CD14-positive monocyte (primary cell): ENCODE measurements around the gene COL4A5. TPM values are rescaled to one million over a fixed set of nuclear protein-coding genes. Genes with fewer than 3 reads are reported as not detected.

Source experiments
- DNase-seq, 3 donors: peaks; one replicate each; pipeline ENCODE4 v3.0.0-alpha.2; 2011 to 2022
- H2AFZ ChIP-seq: 2 replicates; pipeline ENCODE4 v1.6.0; 2012; ENCODE audit warnings: mild to moderate bottlenecking, low read depth, low read length, inconsistent platforms; ENCODE audit not compliant: insufficient read depth, poor library complexity, severe bottlenecking
- H3K27ac ChIP-seq, 2 donors: 1 replicate in 1 of 2; 2 replicates in 1 of 2; pipeline ENCODE4 v1.5.1; 2012 to 2013; ENCODE audit warnings: low read length in 2 of 2, control low read depth in 1 of 2, inconsistent platforms in 1 of 2, low read depth in 1 of 2, mild to moderate bottlenecking in 1 of 2
- H3K27me3 ChIP-seq, 2 donors: one replicate each; pipeline versions ENCODE4 v1.6.0 to v1.6.1; 2011 to 2013; ENCODE audit warnings: low read length in 2 of 2; ENCODE audit not compliant: control insufficient read depth in 2 of 2, insufficient read depth in 2 of 2
- H3K36me3 ChIP-seq, 2 donors: replicated peaks in 1 of 2; 1 replicate in 1 of 2; 2 replicates in 1 of 2; pipeline versions ENCODE4 v1.5.1 to v1.6.1; 2012 to 2013; ENCODE audit warnings: low read length in 2 of 2, control low read depth in 1 of 2, inconsistent platforms in 1 of 2, mild to moderate bottlenecking in 1 of 2; ENCODE audit not compliant: insufficient read depth in 2 of 2, control insufficient read depth in 1 of 2
- H3K4me1 ChIP-seq, 2 donors: 1 replicate in 1 of 2; 2 replicates in 1 of 2; pipeline versions ENCODE4 v1.5.1 to v1.6.1; 2012 to 2013; ENCODE audit warnings: low read length in 2 of 2, control low read depth in 1 of 2, inconsistent platforms in 1 of 2, mild to moderate bottlenecking in 1 of 2, moderate library complexity in 1 of 2; ENCODE audit not compliant: insufficient read depth in 2 of 2, control insufficient read depth in 1 of 2
- H3K4me2 ChIP-seq: replicated peaks from 2 replicates; pipeline ENCODE3; 2012; ENCODE audit warnings: low read length, moderate library complexity, mild to moderate bottlenecking; ENCODE audit not compliant: poor library complexity, severe bottlenecking; ENCODE audit errors: extremely low read depth
- H3K4me3 ChIP-seq, 3 experiments: fragments of 200-600 bp in 1 of 3; sonication (generic) in 1 of 3; replicated peaks in 1 of 3; 1 replicate in 2 of 3; 2 replicates in 1 of 3; pipeline ENCODE4 v1.5.1; 2011 to 2013; ENCODE audit warnings: low read length in 3 of 3, mild to moderate bottlenecking in 3 of 3, control low read depth in 2 of 3, low read depth in 2 of 3, inconsistent platforms in 1 of 3, moderate library complexity in 1 of 3
- H3K79me2 ChIP-seq: 2 replicates; pipeline ENCODE4 v1.6.0; 2012; ENCODE audit warnings: mild to moderate bottlenecking, control low read depth, inconsistent platforms, low read length, moderate library complexity; ENCODE audit not compliant: insufficient read depth
- H3K9ac ChIP-seq: 2 replicates; pipeline ENCODE4 v1.6.0; 2017; ENCODE audit warnings: low read length, mild to moderate bottlenecking; ENCODE audit not compliant: insufficient read depth, poor library complexity, severe bottlenecking
- H3K9me3 ChIP-seq, 2 donors: replicated peaks in 1 of 2; 1 replicate in 1 of 2; 2 replicates in 1 of 2; pipeline versions ENCODE4 v1.5.1 to v1.6.1; 2012 to 2013; ENCODE audit warnings: low read length in 2 of 2, control low read depth in 1 of 2; ENCODE audit not compliant: control insufficient read depth in 1 of 2, insufficient read depth in 1 of 2
- H4K20me1 ChIP-seq: 2 replicates; pipeline ENCODE4 v1.6.0; 2012; ENCODE audit warnings: mild to moderate bottlenecking, low read length, control low read depth, moderate library complexity; ENCODE audit not compliant: insufficient read depth
- H3K27ac Mint-ChIP-seq, 7 donors: one replicate each; pipeline ENCODE4 v1.8.0; 2020; ENCODE audit warnings: mild to moderate bottlenecking in 7 of 7, mixed read lengths in 7 of 7, moderate library complexity in 6 of 7, inconsistent platforms in 2 of 7
- H3K27me3 Mint-ChIP-seq, 3 donors: one replicate each; pipeline ENCODE4 v1.8.0; 2021 to 2022; ENCODE audit warnings: low read depth in 3 of 3, mild to moderate bottlenecking in 3 of 3, mixed read lengths in 3 of 3, moderate library complexity in 3 of 3, inconsistent platforms in 1 of 3
- H3K36me3 Mint-ChIP-seq, 2 donors: one replicate each; pipeline ENCODE4 v1.8.0; 2020; ENCODE audit warnings: mixed read lengths in 2 of 2, inconsistent platforms in 1 of 2, mild to moderate bottlenecking in 1 of 2
- H3K4me1 Mint-ChIP-seq: one replicate; pipeline ENCODE4 v1.8.0; 2020; ENCODE audit warnings: mild to moderate bottlenecking, mixed read lengths
- H3K4me3 Mint-ChIP-seq, 2 donors: one replicate each; pipeline ENCODE4 v1.8.0; 2020; ENCODE audit warnings: mild to moderate bottlenecking in 2 of 2, mixed read lengths in 2 of 2, moderate library complexity in 1 of 2
- H3K9me3 Mint-ChIP-seq, 7 donors: one replicate each; pipeline ENCODE4 v1.8.0; 2020 to 2022; ENCODE audit warnings: mixed read lengths in 7 of 7, mild to moderate bottlenecking in 6 of 7, moderate library complexity in 6 of 7, inconsistent platforms in 2 of 7
- WGBS: methylation state at CpG from one replicate; pipeline ENCODE4 v1.1.5; 2013; ENCODE audit warnings: missing lambda C conversion rate; ENCODE audit not compliant: insufficient coverage; 5-methylcytosine and 5-hydroxymethylcytosine counted together
- intact Hi-C, 2 donors: fragments of 100-400 bp; cut with micrococcal nuclease; formaldehyde crosslinking; loops; one replicate each; pipeline versions ENCODE4 v1.15.0 to v1.15.1; 2023
- polyA plus RNA-seq, 3 donors: library from polyadenylated mRNA; depleted of rRNA in 1 of 3; unstranded in 2 of 3; stranded (reverse) in 1 of 3; fragments of 300-500 nt in 2 of 3; fragments of >200 nt in 1 of 3; fragmentation: Illumina TruSeq in 2 of 3; gene quantifications; 1 replicate in 2 of 3; 2 replicates in 1 of 3; pipeline ENCODE4 v1.2.3, GENCODE V29; 2012 to 2021
- TF ChIP-seq, protein P1 (sequence below): fragments of 200-600 bp; IDR thresholded peaks from one replicate; pipeline ENCODE4 v1.8.0; 2022; ENCODE audit warnings: antibody characterized with exemption, mild to moderate bottlenecking

COL4A5 gene
- polyA plus RNA-seq, 3 donors = not detected

DNA sequence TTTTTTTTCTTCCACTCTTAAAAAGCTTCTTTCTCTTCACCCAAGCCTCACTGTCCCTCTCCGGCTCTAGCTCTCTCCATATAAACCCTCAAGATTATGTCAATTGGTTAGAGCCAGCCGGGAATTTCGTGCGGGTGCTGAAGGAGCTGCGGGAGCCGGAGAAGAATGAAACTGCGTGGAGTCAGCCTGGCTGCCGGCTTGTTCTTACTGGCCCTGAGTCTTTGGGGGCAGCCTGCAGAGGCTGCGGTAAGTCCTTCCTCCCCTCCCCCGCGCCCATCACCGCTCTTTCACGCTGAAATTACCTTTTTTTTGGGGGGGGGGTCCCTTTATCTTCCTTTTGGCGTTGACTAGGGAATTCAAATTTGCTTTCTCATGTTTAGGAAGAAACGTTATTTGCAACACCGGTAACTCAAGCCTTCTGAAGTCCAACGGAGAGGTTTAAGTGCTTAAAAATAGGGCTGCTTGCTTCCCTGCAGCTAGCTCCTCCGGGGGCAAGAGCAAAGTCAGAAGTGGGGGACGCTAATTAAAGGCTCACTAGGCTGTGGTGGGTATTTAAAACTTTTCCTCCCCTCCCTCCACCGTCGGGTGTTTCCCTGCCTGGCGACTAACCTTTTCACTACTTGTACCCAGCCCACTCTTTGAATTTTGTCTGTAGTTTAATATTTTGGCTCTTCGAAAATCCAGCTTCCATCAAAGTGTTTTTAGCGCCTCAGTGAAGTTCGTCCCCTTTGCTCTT, 491 bp downstream of the COL4A5 start:
- H4K20me1 ChIP-seq = no peaks in the 10 kb centered on the region
- Mint-ChIP-seq H3K27ac (no peak overlapping the region), H3K4me3 (peak overlapping the region; percentile 67 to 89), H3K36me3 (no peaks in the 10 kb centered on the region), H3K27me3 (peaks cover 29 to 36% (median 35%) of the 10 kb centered on the region in 3 donors), H3K4me1 (peaks cover 6% of the 10 kb centered on the region), H3K9me3 (peaks cover 0 to 6% (median 2%) of the 10 kb centered on the region in 7 donors)
- peak overlapping the region in 1 of 3 experiments; percentile 45 for H3K4me3 ChIP-seq
- WGBS = 0% methylated on average over 3 of the region's 25 CpGs
- H3K27ac ChIP-seq = no peak overlapping the region
- intact Hi-C loops = no loop called here
- no peaks in the 10 kb centered on the region for H3K4me1 ChIP-seq
- peaks cover 39 to 48% of the 10 kb centered on the region in 2 donors for H3K27me3 ChIP-seq
- TF ChIP-seq, protein P1, sequence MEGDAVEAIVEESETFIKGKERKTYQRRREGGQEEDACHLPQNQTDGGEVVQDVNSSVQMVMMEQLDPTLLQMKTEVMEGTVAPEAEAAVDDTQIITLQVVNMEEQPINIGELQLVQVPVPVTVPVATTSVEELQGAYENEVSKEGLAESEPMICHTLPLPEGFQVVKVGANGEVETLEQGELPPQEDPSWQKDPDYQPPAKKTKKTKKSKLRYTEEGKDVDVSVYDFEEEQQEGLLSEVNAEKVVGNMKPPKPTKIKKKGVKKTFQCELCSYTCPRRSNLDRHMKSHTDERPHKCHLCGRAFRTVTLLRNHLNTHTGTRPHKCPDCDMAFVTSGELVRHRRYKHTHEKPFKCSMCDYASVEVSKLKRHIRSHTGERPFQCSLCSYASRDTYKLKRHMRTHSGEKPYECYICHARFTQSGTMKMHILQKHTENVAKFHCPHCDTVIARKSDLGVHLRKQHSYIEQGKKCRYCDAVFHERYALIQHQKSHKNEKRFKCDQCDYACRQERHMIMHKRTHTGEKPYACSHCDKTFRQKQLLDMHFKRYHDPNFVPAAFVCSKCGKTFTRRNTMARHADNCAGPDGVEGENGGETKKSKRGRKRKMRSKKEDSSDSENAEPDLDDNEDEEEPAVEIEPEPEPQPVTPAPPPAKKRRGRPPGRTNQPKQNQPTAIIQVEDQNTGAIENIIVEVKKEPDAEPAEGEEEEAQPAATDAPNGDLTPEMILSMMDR = no peak
- peak overlapping the region; percentile 23 for H2AFZ ChIP-seq
- H3K79me2 ChIP-seq = no peaks in the 10 kb centered on the region
- H3K36me3 ChIP-seq = no peaks in the 10 kb centered on the region
- H3K4me2 ChIP-seq = peak overlapping the region; percentile 36
- no peaks in the 10 kb centered on the region for H3K9me3 ChIP-seq
- no peak overlapping the region for H3K9ac ChIP-seq
- DNase-seq = no peak

DNA sequence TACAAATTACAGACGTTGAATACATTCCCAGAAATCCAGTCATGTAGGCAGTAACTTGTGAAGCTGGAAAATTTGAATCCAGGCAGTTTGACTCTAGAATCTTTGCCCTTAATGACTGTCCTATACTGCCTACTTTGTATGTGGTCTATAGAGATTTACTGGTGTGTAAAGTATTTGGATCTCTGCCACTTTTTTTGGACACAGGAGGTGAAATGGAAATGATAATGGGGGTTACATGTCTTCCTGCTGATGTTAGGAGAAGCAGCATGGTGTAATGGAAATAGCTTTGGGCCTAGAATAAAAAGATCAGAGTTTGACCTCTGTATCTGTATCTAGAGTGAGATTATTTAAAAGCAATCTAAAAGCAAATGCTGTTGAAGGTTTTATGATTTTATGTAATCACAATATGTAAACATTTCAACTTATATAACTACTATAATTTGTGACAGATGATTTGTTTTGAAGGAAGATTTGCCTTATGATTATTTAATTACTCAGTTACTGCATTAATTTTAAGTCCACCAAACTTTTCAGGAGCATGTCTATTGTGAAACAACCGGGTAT, 3.3 kb downstream of the COL4A5 start:
- no peak overlapping the region for H3K9ac ChIP-seq
- H3K4me3 ChIP-seq = no peak overlapping the region
- TF ChIP-seq, protein P1 = no peak
- no peaks in the 10 kb centered on the region for H3K9me3 ChIP-seq
- H3K9me3 Mint-ChIP-seq = peaks cover 0 to 6% (median 2%) of the 10 kb centered on the region in 7 donors
- DNase-seq = no peak
- H4K20me1 ChIP-seq = no peaks in the 10 kb centered on the region
- no peaks in the 10 kb centered on the region for H3K36me3 Mint-ChIP-seq
- peaks cover 24 to 29% (median 28%) of the 10 kb centered on the region in 3 donors for H3K27me3 Mint-ChIP-seq
- H3K27ac Mint-ChIP-seq = no peak overlapping the region
- no peak overlapping the region for H3K4me2 ChIP-seq
- no peak overlapping the region for H3K27ac ChIP-seq
- H3K27me3 ChIP-seq = peaks cover 30 to 32% of the 10 kb centered on the region in 2 donors
- WGBS = no CpG with 5 or more reads among the region's 2 CpGs
- H3K4me1 ChIP-seq = no peaks in the 10 kb centered on the region
- peaks cover 6% of the 10 kb centered on the region for H3K4me1 Mint-ChIP-seq
- intact Hi-C loops = no loop called here
- H3K4me3 Mint-ChIP-seq = no peak overlapping the region
- H3K36me3 ChIP-seq = no peaks in the 10 kb centered on the region
- H2AFZ ChIP-seq = no peak overlapping the region
- H3K79me2 ChIP-seq = no peaks in the 10 kb centered on the region
